GM12865 (cell line): ENCODE data around the gene TIPARP.

ENCODE experiments used
- DNase-seq: peaks from one replicate; pipeline ENCODE4 v3.0.0; 2010; ENCODE audit warnings: low read depth
- H3K4me3 ChIP-seq: 2 replicates; pipeline ENCODE4 v1.5.1; 2011; ENCODE audit warnings: mild to moderate bottlenecking, low read depth, low read length, control low read depth
- TF ChIP-seq, protein P1 (sequence below): IDR thresholded peaks from 2 replicates; pipeline ENCODE4 v1.5.1; 2011; ENCODE audit warnings: low read length, control low read depth, low read depth, inconsistent platforms; ENCODE audit not compliant: insufficient read depth; ENCODE audit errors: missing control alignments

TIPARP gene

GRCh38 chr3:156682501-156682900 lies 8.1 kb downstream of the TIPARP start:
- no peak for DNase-seq
- TF ChIP-seq, protein P1, sequence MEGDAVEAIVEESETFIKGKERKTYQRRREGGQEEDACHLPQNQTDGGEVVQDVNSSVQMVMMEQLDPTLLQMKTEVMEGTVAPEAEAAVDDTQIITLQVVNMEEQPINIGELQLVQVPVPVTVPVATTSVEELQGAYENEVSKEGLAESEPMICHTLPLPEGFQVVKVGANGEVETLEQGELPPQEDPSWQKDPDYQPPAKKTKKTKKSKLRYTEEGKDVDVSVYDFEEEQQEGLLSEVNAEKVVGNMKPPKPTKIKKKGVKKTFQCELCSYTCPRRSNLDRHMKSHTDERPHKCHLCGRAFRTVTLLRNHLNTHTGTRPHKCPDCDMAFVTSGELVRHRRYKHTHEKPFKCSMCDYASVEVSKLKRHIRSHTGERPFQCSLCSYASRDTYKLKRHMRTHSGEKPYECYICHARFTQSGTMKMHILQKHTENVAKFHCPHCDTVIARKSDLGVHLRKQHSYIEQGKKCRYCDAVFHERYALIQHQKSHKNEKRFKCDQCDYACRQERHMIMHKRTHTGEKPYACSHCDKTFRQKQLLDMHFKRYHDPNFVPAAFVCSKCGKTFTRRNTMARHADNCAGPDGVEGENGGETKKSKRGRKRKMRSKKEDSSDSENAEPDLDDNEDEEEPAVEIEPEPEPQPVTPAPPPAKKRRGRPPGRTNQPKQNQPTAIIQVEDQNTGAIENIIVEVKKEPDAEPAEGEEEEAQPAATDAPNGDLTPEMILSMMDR = no peak
- H3K4me3 ChIP-seq = no peak overlapping the region

- no peak overlapping the region for H3K4me3 ChIP-seq
- TF ChIP-seq, protein P1 = no peak
- DNase-seq = no peak
Observed at GRCh38 chr3:156682963-156683362, 8.6 kb downstream of the TIPARP start.

DNA sequence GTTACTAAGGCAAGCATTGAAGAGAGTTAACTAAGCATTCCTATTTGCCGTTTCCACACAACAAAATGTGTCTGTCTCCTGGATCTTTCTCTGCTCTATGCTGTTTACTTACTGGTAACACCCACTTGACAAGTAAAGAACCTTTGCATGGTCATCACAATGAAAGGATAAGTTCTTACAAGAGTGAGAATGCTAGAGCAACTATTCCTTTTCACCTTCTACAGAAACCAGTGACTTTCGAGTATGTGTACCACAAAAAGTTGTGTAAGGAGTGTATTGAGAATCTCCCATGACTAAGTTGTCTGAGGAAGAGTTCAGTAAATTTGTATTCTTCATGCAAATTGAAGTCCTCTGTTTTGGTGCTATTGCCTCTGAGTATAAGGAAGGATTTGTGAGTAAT lies 10.8 kb downstream of the TIPARP start:
- peak overlapping the region; percentile 0 for H3K4me3 ChIP-seq
- DNase-seq = peak; percentile 59

DNA sequence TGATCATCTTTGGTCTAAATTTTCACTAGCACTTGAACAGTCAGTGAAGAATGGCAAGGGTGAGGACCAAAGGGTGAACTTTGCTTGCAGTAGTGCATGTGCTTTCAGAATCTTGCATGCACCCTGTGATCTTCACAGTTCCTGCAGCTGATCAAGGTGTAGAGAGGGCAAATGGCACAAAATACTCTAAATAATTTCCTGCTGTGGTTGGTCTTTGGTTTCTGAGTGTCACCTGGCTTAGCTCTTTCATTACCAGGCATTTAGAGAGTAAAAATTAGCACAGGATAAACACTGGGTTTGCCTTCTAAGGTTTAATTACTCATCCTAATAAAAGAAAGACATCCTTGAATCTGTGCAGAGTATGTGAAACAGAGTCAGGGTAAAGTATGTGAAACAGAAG lies 11.4 kb downstream of the TIPARP start:
- H3K4me3 ChIP-seq = no peak overlapping the region
- DNase-seq = peak; percentile 63

More for the DNA sequence above, 10.8 kb downstream of the TIPARP start:
- TF ChIP-seq, protein P1 = no peak

GRCh38 chr3:156687023-156687422 lies 12.6 kb downstream of the TIPARP start:
- no peak for DNase-seq
- TF ChIP-seq, protein P1 = no peak
- no peak overlapping the region; the same call in 1 of the 2 replicates for H3K4me3 ChIP-seq

More for the DNA sequence above, 11.4 kb downstream of the TIPARP start:
- TF ChIP-seq, protein P1 = no peak

DNA sequence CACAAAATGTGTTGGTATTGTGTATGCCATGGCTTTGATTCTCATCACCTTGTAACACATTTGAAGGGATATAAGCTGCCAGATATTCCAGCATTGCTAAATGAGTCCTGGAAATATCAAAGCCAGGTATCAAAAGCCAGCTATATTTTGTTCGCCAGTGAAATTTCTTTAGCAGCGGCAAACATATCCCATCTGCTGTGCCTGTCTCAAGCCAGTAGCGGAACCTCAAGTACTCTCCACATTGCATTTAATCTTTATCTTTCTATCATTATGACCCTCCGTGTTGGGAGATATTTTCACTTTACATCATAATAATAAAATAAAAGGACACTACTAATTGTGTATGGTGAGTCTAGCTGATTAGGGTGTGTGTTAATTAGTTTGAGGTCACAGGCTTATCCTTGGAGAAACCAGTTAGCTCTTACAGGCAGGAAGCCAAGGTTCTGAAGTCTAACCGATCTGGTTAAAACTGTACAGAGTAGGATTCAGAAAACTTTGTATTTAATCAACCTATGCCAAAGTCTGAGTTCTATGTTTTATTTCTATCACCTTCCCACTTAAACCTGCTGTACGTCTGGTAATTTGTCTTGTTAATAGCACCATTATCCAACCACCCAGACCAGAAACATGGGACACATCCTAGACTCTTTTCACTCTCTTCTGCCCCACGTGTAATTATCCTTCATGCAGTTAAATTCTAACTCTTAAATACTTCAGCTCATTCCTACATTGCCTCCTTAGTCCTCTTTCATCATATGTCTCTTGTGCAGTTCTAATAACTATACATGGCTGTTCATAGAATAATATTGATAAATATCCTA lies 14.5 kb downstream of the TIPARP start:
- TF ChIP-seq, protein P1 = no peak

More for the DNA sequence above, 14.5 kb downstream of the TIPARP start:
- DNase-seq = no peak
- H3K4me3 ChIP-seq = no peak overlapping the region
